ENCODE data around the gene CLTA. TPM values are rescaled to one million over a fixed set of nuclear protein-coding genes. Genes with fewer than 3 reads are reported as not detected.

The CLTA gene
- total RNA-seq, 1 donor from 2014 or later: 424 TPM

DNA sequence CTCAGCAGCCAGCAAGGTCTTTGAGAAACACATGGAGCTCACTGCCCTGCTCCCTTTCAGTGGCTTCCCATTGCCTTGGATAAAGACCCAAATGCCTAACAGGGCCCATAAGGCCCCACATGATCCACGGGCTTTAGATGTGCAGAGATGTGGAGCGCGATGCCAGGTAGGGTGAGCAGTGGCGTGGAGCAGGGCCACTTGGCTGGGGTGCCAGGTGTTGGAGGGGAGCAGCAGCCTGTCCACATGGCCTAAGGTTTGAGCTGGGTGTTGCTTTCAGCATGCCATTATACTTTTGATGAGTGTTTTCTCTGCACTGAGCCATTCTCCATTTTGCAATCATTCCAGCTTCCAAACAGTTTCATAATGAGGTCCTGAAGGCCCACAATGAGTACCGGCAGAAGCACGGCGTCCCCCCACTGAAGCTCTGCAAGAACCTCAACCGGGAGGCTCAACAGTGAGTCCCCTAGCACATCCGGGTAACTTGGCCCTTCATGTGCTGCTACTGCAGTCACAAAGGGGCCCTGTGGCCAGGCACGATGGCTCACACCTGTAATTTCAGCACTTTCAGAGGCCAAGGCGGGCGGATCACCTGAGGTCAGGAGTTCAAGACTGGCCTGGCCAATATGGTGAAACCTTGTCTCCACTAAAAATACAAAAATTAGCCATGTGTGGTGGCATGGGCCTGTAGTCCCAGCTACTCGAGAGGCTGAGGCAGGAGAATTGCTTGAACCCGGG is 43.1 kb upstream of the CLTA start:
- peaks cover 48% of the 10 kb centered on the region for H3K36me3 Mint-ChIP-seq (ENCODE audit: low read depth, unreplicated experiment)
- no peak overlapping the region for H3K4me3 Mint-ChIP-seq (ENCODE audit: unreplicated experiment)
- no peak overlapping the region for H3K27ac ChIP-seq (ENCODE audit: low read depth, low read length)
- H4K20me1 ChIP-seq (ENCODE audit: insufficient read depth, low read length): peaks cover 32% of the 10 kb centered on the region
- no peaks in the 10 kb centered on the region for H3K36me3 ChIP-seq (ENCODE audit: insufficient read depth, low read length)
- H3K4me1 ChIP-seq (ENCODE audit: insufficient read depth, low read length): peaks cover 42% of the 10 kb centered on the region
- no peaks in the 10 kb centered on the region for H3K9me3 ChIP-seq (ENCODE audit: insufficient read depth, low read depth, low read length)
- peaks cover 26% of the 10 kb centered on the region for H3K79me2 ChIP-seq (ENCODE audit: insufficient read depth, low read length)
- H3K4me3 ChIP-seq (ENCODE audit: insufficient read depth, low read depth, low read length): no peak overlapping the region
- H3K27ac Mint-ChIP-seq (ENCODE audit: unreplicated experiment): no peak overlapping the region
- no peak overlapping the region for H3K9ac ChIP-seq (ENCODE audit: low read length)
- TF ChIP-seq EZH2 (IDR thresholded peaks at IDR 0.05; ENCODE audit: insufficient read depth, low read length) (no peak), CTCF (IDR thresholded peaks at IDR 0.05; ENCODE audit: insufficient read depth, low read depth, low read length) (no peak)
- FAIRE-seq: no peak
- no peaks in the 10 kb centered on the region for H3K27me3 ChIP-seq (ENCODE audit: insufficient read depth, low read length)
- no peaks in the 10 kb centered on the region for H3K27me3 Mint-ChIP-seq (ENCODE audit: low read depth, unreplicated experiment)
- H3K9me3 Mint-ChIP-seq (ENCODE audit: unreplicated experiment): peaks cover 13% of the 10 kb centered on the region
- no peak overlapping the region for H2AFZ ChIP-seq (ENCODE audit: low read depth, low read length)
- no peak overlapping the region for H3K4me2 ChIP-seq (ENCODE audit: low read length)
- peaks cover 64% of the 10 kb centered on the region for H3K4me1 Mint-ChIP-seq (ENCODE audit: low read depth, unreplicated experiment)
- no peak for DNase-seq (ENCODE audit: low read depth)

DNA sequence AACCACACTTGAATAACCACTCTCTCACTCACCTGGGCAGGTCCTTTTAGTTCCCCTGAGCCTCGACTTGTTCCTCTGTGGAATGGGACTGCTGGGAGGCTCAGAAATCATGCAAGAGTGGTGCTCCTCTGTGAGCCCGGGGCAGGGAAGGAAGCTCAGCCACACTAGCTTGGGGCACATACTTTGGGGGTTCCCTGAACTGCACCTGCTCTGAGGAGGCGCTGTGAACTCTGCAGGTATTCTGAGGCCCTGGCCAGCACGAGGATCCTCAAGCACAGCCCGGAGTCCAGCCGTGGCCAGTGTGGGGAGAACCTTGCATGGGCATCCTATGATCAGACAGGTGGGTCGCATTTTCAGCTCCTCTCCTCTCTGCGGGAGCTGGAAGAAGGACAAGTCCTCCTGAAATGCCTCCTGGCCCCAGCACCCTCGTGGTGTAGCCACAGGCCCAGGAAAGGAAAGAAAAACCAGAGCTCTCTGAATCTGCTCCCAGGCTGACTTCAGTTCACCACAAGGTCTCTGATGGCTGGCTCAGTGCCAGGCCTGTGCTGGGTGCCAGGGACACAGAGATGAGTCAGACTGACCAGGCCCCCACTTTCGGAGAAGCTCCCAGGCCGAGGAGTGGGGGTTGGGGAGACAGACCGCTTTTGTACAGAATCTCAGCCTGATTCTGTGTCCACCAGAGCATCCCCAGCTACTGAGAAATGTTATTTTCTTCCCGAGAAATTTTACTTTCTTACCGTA is 42.2 kb upstream of the CLTA start:
- H3K36me3 ChIP-seq (ENCODE audit: insufficient read depth, low read length): no peaks in the 10 kb centered on the region
- Mint-ChIP-seq H3K4me1 (ENCODE audit: low read depth, unreplicated experiment) (peaks cover 57% of the 10 kb centered on the region), H3K36me3 (ENCODE audit: low read depth, unreplicated experiment) (peaks cover 42% of the 10 kb centered on the region), H3K27ac (ENCODE audit: unreplicated experiment) (peak overlapping the region; percentile 92), H3K9me3 (ENCODE audit: unreplicated experiment) (peaks cover 13% of the 10 kb centered on the region), H3K27me3 (ENCODE audit: low read depth, unreplicated experiment) (no peaks in the 10 kb centered on the region), H3K4me3 (ENCODE audit: unreplicated experiment) (peak overlapping the region; percentile 40)
- H3K27me3 ChIP-seq (ENCODE audit: insufficient read depth, low read length): no peaks in the 10 kb centered on the region
- H3K4me2 ChIP-seq (ENCODE audit: low read length): peak overlapping the region; percentile 82
- TF ChIP-seq EZH2 (IDR thresholded peaks at IDR 0.05; ENCODE audit: insufficient read depth, low read length): no peak
- no peak for TF ChIP-seq CTCF (IDR thresholded peaks at IDR 0.05; ENCODE audit: insufficient read depth, low read depth, low read length)
- H3K4me3 ChIP-seq (ENCODE audit: insufficient read depth, low read depth, low read length): peak overlapping the region; percentile 43
- H3K4me1 ChIP-seq (ENCODE audit: insufficient read depth, low read length): peaks cover 42% of the 10 kb centered on the region
- no peak overlapping the region for H2AFZ ChIP-seq (ENCODE audit: low read depth, low read length)
- peaks cover 29% of the 10 kb centered on the region for H4K20me1 ChIP-seq (ENCODE audit: insufficient read depth, low read length)
- peak overlapping the region; percentile 68 for H3K9ac ChIP-seq (ENCODE audit: low read length)
- H3K9me3 ChIP-seq (ENCODE audit: insufficient read depth, low read depth, low read length): no peaks in the 10 kb centered on the region
- DNase-seq (ENCODE audit: low read depth): peak; percentile 96
- H3K27ac ChIP-seq (ENCODE audit: low read depth, low read length): peak overlapping the region; percentile 92
- peak; percentile 73 for FAIRE-seq
- peaks cover 21% of the 10 kb centered on the region for H3K79me2 ChIP-seq (ENCODE audit: insufficient read depth, low read length)
